GM23248 (cell line): ENCODE measurements around the gene MSL3B.

Source experiments
- DNase-seq: peaks from one replicate; pipeline ENCODE4 v3.0.0-alpha.2; 2015
- H2AFZ ChIP-seq: fragments of 200-600 bp; sonication (generic); 2 replicates; pipeline ENCODE4 v1.6.1; 2016; ENCODE audit warnings: antibody characterized with exemption
- H3F3A ChIP-seq: fragments of 200-600 bp; sonication (generic); 2 replicates; pipeline ENCODE4 v1.6.1; 2016; ENCODE audit warnings: mild to moderate bottlenecking, antibody characterized with exemption, mixed run types; ENCODE audit not compliant: insufficient read depth
- H3K27ac ChIP-seq: fragments of 200-600 bp; sonication (generic); 2 replicates; pipeline ENCODE4 v1.5.1; 2016; ENCODE audit warnings: mild to moderate bottlenecking
- H3K27me3 ChIP-seq: fragments of 200-600 bp; sonication (generic); replicated peaks from 2 replicates; pipeline ENCODE4 v1.6.1; 2016; ENCODE audit warnings: mild to moderate bottlenecking; ENCODE audit not compliant: insufficient read depth
- H3K36me3 ChIP-seq: fragments of 200-600 bp; sonication (generic); 2 replicates; pipeline ENCODE4 v1.6.1; 2016; ENCODE audit warnings: low read depth, mild to moderate bottlenecking
- H3K4me1 ChIP-seq: fragments of 200-600 bp; sonication (generic); 2 replicates; pipeline ENCODE4 v1.6.1; 2016; ENCODE audit warnings: mild to moderate bottlenecking; ENCODE audit not compliant: insufficient read depth
- H3K4me2 ChIP-seq: fragments of 200-600 bp; sonication (generic); one replicate; pipeline ENCODE4 v1.6.1; 2016; ENCODE audit warnings: mild to moderate bottlenecking; ENCODE audit not compliant: unreplicated experiment
- H3K4me3 ChIP-seq: fragments of 200-600 bp; sonication (generic); 2 replicates; pipeline ENCODE4 v1.5.1; 2016; ENCODE audit warnings: mild to moderate bottlenecking
- H3K79me2 ChIP-seq: fragments of 200-600 bp; sonication (generic); 2 replicates; pipeline ENCODE4 v1.6.1; 2016; ENCODE audit warnings: mild to moderate bottlenecking; ENCODE audit not compliant: insufficient read depth
- H3K9ac ChIP-seq: fragments of 200-600 bp; sonication (generic); 2 replicates; pipeline ENCODE4 v1.6.1; 2016; ENCODE audit warnings: mild to moderate bottlenecking
- H3K9me2 ChIP-seq: fragments of 200-600 bp; sonication (generic); 2 replicates; pipeline ENCODE4 v1.6.1; 2016; ENCODE audit warnings: mixed run types, mild to moderate bottlenecking, moderate library complexity; ENCODE audit not compliant: insufficient read depth
- H3K9me3 ChIP-seq: fragments of 200-600 bp; sonication (generic); one replicate; pipeline ENCODE4 v1.6.1; 2017; ENCODE audit warnings: low read depth
- H4K20me1 ChIP-seq: fragments of 200-600 bp; sonication (generic); 2 replicates; pipeline ENCODE4 v1.6.0; 2016; ENCODE audit not compliant: insufficient read depth
- EZH2 ChIP-seq: fragments of 200-600 bp; sonication (generic); IDR thresholded peaks from 2 replicates; pipeline ENCODE4 v1.6.1; 2018; ENCODE audit warnings: antibody characterized with exemption, mild to moderate bottlenecking; ENCODE audit not compliant: insufficient read depth, poor library complexity, severe bottlenecking
- EZH2phosphoT487 ChIP-seq: fragments of 200-600 bp; sonication (generic); IDR thresholded peaks from 2 replicates; pipeline ENCODE4 v1.6.1; 2018; ENCODE audit warnings: antibody characterized with exemption, moderate library complexity, mild to moderate bottlenecking, low read depth; ENCODE audit not compliant: insufficient read depth
- WGBS, 2 experiments: methylation state at CpG; one replicate each; pipeline ENCODE4 v1.1.6; 2015 to 2017; ENCODE audit warnings: low lambda C conversion rate in 2 of 2, low coverage in 1 of 2; ENCODE audit errors: missing lambda C conversion rate in 2 of 2; 5-methylcytosine and 5-hydroxymethylcytosine counted together
- in situ Hi-C: fragments of 300-500 bp; cut with MboI; formaldehyde crosslinking; loops from 2 replicates; pipeline ENCODE4 v1.15.0; 2020

Gene MSL3B

GRCh38 chr2:233845301-233846060 is 22.7 kb downstream of the MSL3B start:
- WGBS, 2 experiments = 100% methylated on average over 1 of the region's 1 CpG

GRCh38 chr2:233844836-233845235 is 23.4 kb downstream of the MSL3B start:
- DNase-seq = no peak
- H3K4me3 ChIP-seq = no peak overlapping the region
- H3K79me2 ChIP-seq = peaks cover 57% of the 10 kb centered on the region
- no peaks in the 10 kb centered on the region for H3K27me3 ChIP-seq
- 98 to 100% methylated on average over 3 of the region's 3 CpGs for WGBS, 2 experiments
- H3K27ac ChIP-seq = no peak overlapping the region
- no peak overlapping the region for H3K9ac ChIP-seq
- H3K4me2 ChIP-seq = no peak overlapping the region
- H3K9me3 ChIP-seq = no peaks in the 10 kb centered on the region
- no peaks in the 10 kb centered on the region for H4K20me1 ChIP-seq
- no peak overlapping the region for H2AFZ ChIP-seq
- peaks cover 6% of the 10 kb centered on the region; the same call in 1 of the 2 replicates for H3K36me3 ChIP-seq
- H3K9me2 ChIP-seq = no peaks in the 10 kb centered on the region
- no peaks in the 10 kb centered on the region for H3K4me1 ChIP-seq
- TF ChIP-seq EZH2 (no peak), EZH2phosphoT487 (no peak)
- in situ Hi-C loops = no loop called here
- no peaks in the 10 kb centered on the region for H3F3A ChIP-seq

More at GRCh38 chr2:233845301-233846060, 22.7 kb downstream of the MSL3B start:
- no peaks in the 10 kb centered on the region for H3K9me3 ChIP-seq
- peaks cover 6% of the 10 kb centered on the region; the same call in 1 of the 2 replicates for H3K36me3 ChIP-seq
- no peak overlapping the region for H3K4me2 ChIP-seq
- in situ Hi-C loops = no loop called here
- H3K4me1 ChIP-seq = no peaks in the 10 kb centered on the region
- H3K79me2 ChIP-seq = peaks cover 57% of the 10 kb centered on the region
- H3K27ac ChIP-seq = no peak overlapping the region
- no peak for DNase-seq
- no peaks in the 10 kb centered on the region for H3K9me2 ChIP-seq
- no peak overlapping the region for H3K4me3 ChIP-seq
- H3K9ac ChIP-seq = no peak overlapping the region
- no peak overlapping the region for H2AFZ ChIP-seq
- no peaks in the 10 kb centered on the region for H3K27me3 ChIP-seq
- no peaks in the 10 kb centered on the region for H3F3A ChIP-seq
- H4K20me1 ChIP-seq = no peaks in the 10 kb centered on the region
- TF ChIP-seq EZH2 (no peak), EZH2phosphoT487 (no peak)

- Histone ChIP-seq H3K79me2 (peaks cover 57% of the 10 kb centered on the region), H3F3A (no peaks in the 10 kb centered on the region), H3K9me2 (no peaks in the 10 kb centered on the region), H3K4me1 (no peaks in the 10 kb centered on the region), H3K27me3 (no peaks in the 10 kb centered on the region), H3K27ac (no peak overlapping the region), H3K36me3 (peaks cover 6% of the 10 kb centered on the region; the same call in 1 of the 2 replicates), H3K4me3 (no peak overlapping the region), H3K4me2 (no peak overlapping the region), H3K9me3 (no peaks in the 10 kb centered on the region), H3K9ac (no peak overlapping the region), H4K20me1 (no peaks in the 10 kb centered on the region), H2AFZ (no peak overlapping the region)
- in situ Hi-C loops = no loop called here
- 92 to 94% methylated on average over 19 of the region's 19 CpGs for WGBS, 2 experiments
- DNase-seq = no peak
- TF ChIP-seq EZH2 (no peak), EZH2phosphoT487 (no peak)
Observed at GRCh38 chr2:233844064-233844807, 23.9 kb downstream of the MSL3B start.

GRCh38 chr2:233841183-233841582 is 27.0 kb downstream of the MSL3B start:
- H3K4me1 ChIP-seq = no peaks in the 10 kb centered on the region
- peaks cover 6% of the 10 kb centered on the region; the same call in 1 of the 2 replicates for H3K36me3 ChIP-seq
- TF ChIP-seq EZH2 = no peak
- TF ChIP-seq EZH2phosphoT487 = no peak
- H4K20me1 ChIP-seq = no peaks in the 10 kb centered on the region
- whole genome bisulfite sequencing, 2 experiments = 96 to 99% methylated on average over 11 of the region's 11 CpGs
- H3K4me3 ChIP-seq = no peak overlapping the region
- no peaks in the 10 kb centered on the region for H3K27me3 ChIP-seq
- in situ Hi-C loops = no loop called here
- no peaks in the 10 kb centered on the region for H3K9me2 ChIP-seq
- DNase-seq = no peak
- peaks cover 85% of the 10 kb centered on the region for H3K79me2 ChIP-seq
- H3K27ac ChIP-seq = no peak overlapping the region
- H3K9ac ChIP-seq = no peak overlapping the region
- no peak overlapping the region for H2AFZ ChIP-seq
- H3K9me3 ChIP-seq = peaks cover 2% of the 10 kb centered on the region
- no peak overlapping the region for H3K4me2 ChIP-seq
- no peaks in the 10 kb centered on the region for H3F3A ChIP-seq
